Body of pancreas (tissue), 4 donors: ENCODE measurements around the gene CFAP299.

ENCODE experiments used
- CTCF ChIP-seq, 7 experiments: fragments of 450-650 bp in 4 of 7; fragments of 200-600 bp in 3 of 7; sonication (generic) in 3 of 7; IDR thresholded peaks; one replicate each; pipeline ENCODE4 v1.5.1; 2016 to 2019; ENCODE audit warnings: antibody characterized with exemption in 7 of 7
- POLR2A ChIP-seq, 3 donors: fragments of 450-650 bp; IDR thresholded peaks; one replicate each; pipeline ENCODE4 v1.6.1; 2016; ENCODE audit warnings: antibody characterized with exemption in 3 of 3, mild to moderate bottlenecking in 2 of 3

- TF ChIP-seq CTCF (IDR thresholded peaks at IDR 0.05) (no peak), POLR2A (IDR thresholded peaks at IDR 0.05) (no peak)
These were observed 585.9 kb downstream of the CFAP299 start for GRCh38 chr4:80921441-80921840.
